Panc1 (cell line): ENCODE measurements around the gene DOCK1. TPM values are rescaled to one million over a fixed set of nuclear protein-coding genes. Genes with fewer than 3 reads are reported as not detected.

Experiments
- ATAC-seq: fragments of 200-7000 bp; cut with Tn5 transposase; 2 replicates; pipeline ENCODE4 v1.9.1; 2020; ENCODE audit warnings: mild to moderate bottlenecking, moderate library complexity
- BruUV-seq: library from RNA; stranded (reverse); fragments of 400-500 nt; replicated peaks from 2 replicates; lab custom pipeline; 2021; lab: Mats Ljungman, UMichigan
- CTCF ChIA-PET: fragments of 300-600 bp; sonication (Branson Sonifier 250); formaldehyde crosslinking; loops from one replicate; lab custom pipeline; 2022; ENCODE audit warnings: antibody characterized with exemption; lab: Charles Lee
- POLR2A ChIA-PET: fragments of 300-600 bp; sonication (Branson Sonifier 250); formaldehyde crosslinking; loops from one replicate; lab custom pipeline; 2022; ENCODE audit warnings: antibody characterized with exemption; lab: Charles Lee
- DNase-seq: peaks from one replicate; pipeline ENCODE4 v3.0.0-alpha.2; 2010; ENCODE audit warnings: low read depth, low spot score
- H3K27ac ChIP-seq: 2 replicates; pipeline ENCODE4 v1.5.1; 2011; ENCODE audit warnings: mild to moderate bottlenecking, low read length, inconsistent platforms
- H3K27me3 ChIP-seq: fragments of 200-500 bp; sonication (Bioruptor generic); 2 replicates; pipeline ENCODE4 v1.6.0; 2014; ENCODE audit warnings: low read length, inconsistent platforms; ENCODE audit not compliant: control insufficient read depth, insufficient read depth
- H3K36me3 ChIP-seq: fragments of 200-500 bp; sonication (Bioruptor generic); 2 replicates; pipeline ENCODE4 v1.5.1; 2014; ENCODE audit warnings: inconsistent platforms, mild to moderate bottlenecking, low read length, moderate library complexity; ENCODE audit not compliant: control insufficient read depth, insufficient read depth
- H3K4me1 ChIP-seq: 2 replicates; pipeline ENCODE4 v1.5.1; 2011; ENCODE audit warnings: inconsistent platforms, mild to moderate bottlenecking, low read length, moderate library complexity; ENCODE audit not compliant: control insufficient read depth, insufficient read depth
- H3K4me3 ChIP-seq, 2 experiments: 2 replicates each; pipeline ENCODE4 v1.5.1; 2011 to 2012; ENCODE audit warnings: low read depth in 2 of 2, low read length in 2 of 2, mild to moderate bottlenecking in 2 of 2, inconsistent platforms in 1 of 2, moderate library complexity in 1 of 2
- H3K9me3 ChIP-seq: fragments of 200-500 bp; sonication (Bioruptor generic); 2 replicates; pipeline ENCODE4 v1.5.1; 2014; ENCODE audit warnings: low read depth, mild to moderate bottlenecking, inconsistent platforms, low read length, moderate library complexity; ENCODE audit not compliant: control insufficient read depth, insufficient read depth
- CTCF ChIP-seq: fragments of 450-650 bp; IDR thresholded peaks from 2 replicates; pipeline ENCODE4 v1.5.1; 2017; ENCODE audit warnings: mild to moderate bottlenecking
- POLR2AphosphoS5 ChIP-seq: IDR thresholded peaks from 2 replicates; pipeline ENCODE4 v1.6.1; 2012; ENCODE audit warnings: mild to moderate bottlenecking, low read depth, low read length, moderate library complexity
- REST ChIP-seq, 2 experiments: IDR thresholded peaks; 2 replicates each; pipeline ENCODE4 v1.6.1; 2011 to 2012; ENCODE audit warnings: low read depth in 2 of 2, control low read depth in 1 of 2, low read length in 1 of 2, mild to moderate bottlenecking in 1 of 2, moderate library complexity in 1 of 2; ENCODE audit not compliant: insufficient read depth in 1 of 2
- SIN3A ChIP-seq: IDR thresholded peaks from 2 replicates; pipeline ENCODE4 v1.6.1; 2012; ENCODE audit warnings: low read depth, mild to moderate bottlenecking, low read length, moderate library complexity, borderline replicate concordance; ENCODE audit not compliant: insufficient read depth
- TCF7L2 ChIP-seq: IDR thresholded peaks from 2 replicates; pipeline ENCODE4 v1.6.1; 2011; ENCODE audit warnings: mild to moderate bottlenecking, low read depth, low read length, inconsistent platforms
- in situ Hi-C: cut with HindIII; loops from 2 replicates; pipeline ENCODE4 v1.10.0; 2016; ENCODE audit warnings: low sequenced_read_pairs, low pct_unique_long_range_greater_than_20kb
- intact Hi-C: fragments of 100-400 bp; cut with micrococcal nuclease; formaldehyde crosslinking; loops from one replicate; pipeline ENCODE4 v1.10.0; 2022; ENCODE audit not compliant: unreplicated experiment
- total RNA-seq: library from RNA; stranded (reverse); gene quantifications from one replicate; pipeline ENCODE4 v1.2.1, GENCODE V29; 2021; ENCODE audit not compliant: unreplicated experiment

Gene DOCK1
- total RNA-seq, 1 experiment from 2014 or later = 67.6 TPM

- Histone ChIP-seq H3K4me3 (no peak overlapping the region), H3K9me3 (no peaks in the 10 kb centered on the region), H3K36me3 (no peaks in the 10 kb centered on the region), H3K27me3 (peaks cover 28% of the 10 kb centered on the region), H3K4me1 (no peaks in the 10 kb centered on the region), H3K27ac (no peak overlapping the region)
- POLR2A ChIA-PET = no interaction called here
- in situ Hi-C loops = no loop called here
- DNase-seq (no peak), ATAC-seq (no peak)
- CTCF ChIA-PET = no interaction called here
- no peak for TF ChIP-seq SIN3A
- no peak for TF ChIP-seq POLR2AphosphoS5
- no TSS peak for BruUV-seq
- intact Hi-C loops = no loop called here
Observed at GRCh38 chr10:127470911-127471310, 565.7 kb downstream of the DOCK1 start.

- TF ChIP-seq POLR2AphosphoS5 (no peak), SIN3A (no peak), TCF7L2 (no peak), REST (IDR thresholded peaks at IDR 0.05; ENCODE audit: insufficient read depth in 1 of 2, low read depth in 2 of 2, low read length in 1 of 2) (no peak), CTCF (no peak)
- no TSS peak for BruUV-seq
Observed at GRCh38 chr10:127472976-127473375, 567.7 kb downstream of the DOCK1 start.

GRCh38 chr10:127474501-127474900 is 569.3 kb downstream of the DOCK1 start:
- ATAC-seq = no peak
- BruUV-seq = no TSS peak
- intact Hi-C loops = no loop called here
- in situ Hi-C loops = no loop called here
- Histone ChIP-seq H3K9me3 (no peaks in the 10 kb centered on the region), H3K4me3 (no peak overlapping the region), H3K27me3 (peaks cover 26% of the 10 kb centered on the region), H3K36me3 (no peaks in the 10 kb centered on the region), H3K4me1 (no peaks in the 10 kb centered on the region), H3K27ac (no peak overlapping the region)
- no peak for DNase-seq
- CTCF ChIA-PET = no interaction called here
- POLR2A ChIA-PET = no interaction called here
- no peak for TF ChIP-seq POLR2AphosphoS5
- TF ChIP-seq REST (IDR thresholded peaks at IDR 0.05; ENCODE audit: insufficient read depth in 1 of 2, low read depth in 2 of 2, low read length in 1 of 2) = no peak
- TF ChIP-seq CTCF = no peak
- TF ChIP-seq SIN3A = no peak
- no peak for TF ChIP-seq TCF7L2

More at GRCh38 chr10:127472976-127473375, 567.7 kb downstream of the DOCK1 start:
- intact Hi-C loops = no loop called here
- no peak for DNase-seq
- Histone ChIP-seq H3K4me1 (no peaks in the 10 kb centered on the region), H3K4me3 (no peak overlapping the region), H3K36me3 (no peaks in the 10 kb centered on the region), H3K27ac (no peak overlapping the region), H3K9me3 (no peaks in the 10 kb centered on the region), H3K27me3 (peaks cover 21% of the 10 kb centered on the region)
- ChIA-PET POLR2A (no interaction called here), CTCF (no interaction called here)
- ATAC-seq = no peak
- in situ Hi-C loops = no loop called here
